ENCODE data around the gene MAPRE3.

The MAPRE3 gene

DNA sequence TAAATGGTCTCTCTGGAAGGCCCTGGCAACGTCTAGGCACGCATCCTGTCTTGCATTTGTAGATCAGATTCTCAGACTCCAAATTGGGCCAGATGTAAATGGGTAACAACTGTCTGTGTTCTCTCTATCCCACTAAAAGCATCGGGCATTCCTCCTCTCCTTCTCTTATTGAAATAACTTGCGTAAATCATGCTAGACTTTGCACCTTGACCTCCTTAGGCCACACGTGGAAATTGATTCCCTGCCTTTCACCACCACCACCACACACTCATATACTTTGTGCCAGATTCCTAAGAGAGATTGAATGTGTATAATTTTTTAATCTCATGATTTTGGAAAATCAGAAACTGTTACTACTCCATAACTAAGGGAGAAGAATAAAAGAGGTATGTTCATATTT lies 21.3 kb downstream of the MAPRE3 start:
- no peaks in the 10 kb centered on the region for H3K4me1 ChIP-seq (ENCODE audit: control insufficient read depth, low read depth, low read length)
- no peak overlapping the region for H3K9ac ChIP-seq (ENCODE audit: low read length)
- no peaks in the 10 kb centered on the region for H3K9me3 ChIP-seq (ENCODE audit: control insufficient read depth, low read depth, low read length)
- no peak overlapping the region for H3K4me3 ChIP-seq (ENCODE audit: low read length)
- no peaks in the 10 kb centered on the region for H3K36me3 ChIP-seq (ENCODE audit: control insufficient read depth, low read depth, low read length)
- no peak overlapping the region for H3K27ac ChIP-seq (ENCODE audit: low read length)
- H3K27me3 ChIP-seq (ENCODE audit: control insufficient read depth, insufficient read depth, low read length) = no peaks in the 10 kb centered on the region

DNA sequence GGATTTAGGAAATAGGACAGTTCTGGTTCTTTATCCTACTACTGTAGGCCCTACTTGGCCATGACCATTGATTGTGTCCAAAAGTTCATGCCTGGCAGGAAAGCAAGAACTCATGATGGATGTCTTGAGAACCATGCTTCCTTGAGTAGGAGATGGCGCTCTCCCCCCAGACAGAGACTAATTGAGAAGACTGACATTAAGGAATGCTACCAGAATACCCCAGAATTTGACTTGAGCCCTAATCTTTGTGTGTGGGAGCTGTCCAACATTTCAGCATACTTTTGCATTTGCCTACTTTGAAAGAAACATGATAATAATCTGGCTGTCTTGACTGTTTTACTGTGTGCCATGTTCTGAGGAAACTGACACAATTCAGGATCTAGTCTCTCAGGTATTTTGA lies 23.3 kb downstream of the MAPRE3 start:
- Histone ChIP-seq H3K27me3 (ENCODE audit: control insufficient read depth, insufficient read depth, low read length) (no peaks in the 10 kb centered on the region), H3K9ac (ENCODE audit: low read length) (no peak overlapping the region), H3K4me3 (ENCODE audit: low read length) (no peak overlapping the region), H3K36me3 (ENCODE audit: control insufficient read depth, low read depth, low read length) (no peaks in the 10 kb centered on the region), H3K9me3 (ENCODE audit: control insufficient read depth, low read depth, low read length) (no peaks in the 10 kb centered on the region), H3K4me1 (ENCODE audit: control insufficient read depth, low read depth, low read length) (no peaks in the 10 kb centered on the region), H3K27ac (ENCODE audit: low read length) (no peak overlapping the region)

DNA sequence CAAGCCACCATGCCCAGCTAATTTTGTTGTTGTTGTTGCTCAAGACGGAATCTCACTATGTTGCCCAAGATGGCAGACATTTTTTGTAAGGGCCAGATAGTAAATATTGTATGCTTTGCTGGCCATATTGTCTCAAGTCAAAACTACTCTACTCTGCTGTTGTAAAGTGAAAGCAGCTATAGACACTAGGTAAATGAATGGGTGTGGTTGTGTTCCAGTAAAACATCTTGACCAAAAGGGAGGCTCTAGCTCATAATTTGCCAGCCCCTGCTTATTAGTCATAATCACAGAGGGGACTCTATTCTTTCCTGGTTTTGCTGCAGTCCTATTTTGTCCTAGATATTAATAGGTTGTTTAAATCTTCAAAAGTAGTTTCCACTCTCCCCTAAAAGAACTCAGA lies 24.5 kb downstream of the MAPRE3 start:
- Histone ChIP-seq H3K27ac (ENCODE audit: low read length) (no peak overlapping the region), H3K4me1 (ENCODE audit: control insufficient read depth, low read depth, low read length) (no peaks in the 10 kb centered on the region), H3K9me3 (ENCODE audit: control insufficient read depth, low read depth, low read length) (no peaks in the 10 kb centered on the region), H3K36me3 (ENCODE audit: control insufficient read depth, low read depth, low read length) (no peaks in the 10 kb centered on the region), H3K9ac (ENCODE audit: low read length) (no peak overlapping the region), H3K4me3 (ENCODE audit: low read length) (no peak overlapping the region), H3K27me3 (ENCODE audit: control insufficient read depth, insufficient read depth, low read length) (no peaks in the 10 kb centered on the region)

DNA sequence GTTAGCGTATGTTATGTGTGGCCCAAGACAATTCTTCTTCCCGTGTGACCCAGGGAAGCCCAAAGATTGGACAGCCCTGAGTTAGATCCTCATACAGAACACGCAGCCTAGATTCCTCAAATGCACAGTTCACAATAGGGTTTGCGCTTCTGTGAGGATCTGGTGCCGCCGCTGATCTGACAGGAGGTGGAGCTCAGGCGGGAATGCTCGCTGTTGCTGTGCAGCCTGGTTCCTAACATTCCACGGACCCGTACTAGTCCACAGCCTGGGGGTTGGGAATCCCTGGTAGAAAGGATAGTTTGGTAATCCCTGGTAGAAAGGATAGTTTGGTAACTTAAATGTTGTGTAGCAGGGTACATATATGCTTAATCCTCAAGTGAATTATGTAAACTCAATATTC lies 27.0 kb downstream of the MAPRE3 start:
- H3K27me3 ChIP-seq (ENCODE audit: control insufficient read depth, insufficient read depth, low read length) = no peaks in the 10 kb centered on the region
- no peaks in the 10 kb centered on the region for H3K9me3 ChIP-seq (ENCODE audit: control insufficient read depth, low read depth, low read length)
- no peaks in the 10 kb centered on the region for H3K4me1 ChIP-seq (ENCODE audit: control insufficient read depth, low read depth, low read length)
- H3K27ac ChIP-seq (ENCODE audit: low read length) = no peak overlapping the region
- no peaks in the 10 kb centered on the region for H3K36me3 ChIP-seq (ENCODE audit: control insufficient read depth, low read depth, low read length)
- no peak overlapping the region for H3K9ac ChIP-seq (ENCODE audit: low read length)
- no peak overlapping the region for H3K4me3 ChIP-seq (ENCODE audit: low read length)

DNA sequence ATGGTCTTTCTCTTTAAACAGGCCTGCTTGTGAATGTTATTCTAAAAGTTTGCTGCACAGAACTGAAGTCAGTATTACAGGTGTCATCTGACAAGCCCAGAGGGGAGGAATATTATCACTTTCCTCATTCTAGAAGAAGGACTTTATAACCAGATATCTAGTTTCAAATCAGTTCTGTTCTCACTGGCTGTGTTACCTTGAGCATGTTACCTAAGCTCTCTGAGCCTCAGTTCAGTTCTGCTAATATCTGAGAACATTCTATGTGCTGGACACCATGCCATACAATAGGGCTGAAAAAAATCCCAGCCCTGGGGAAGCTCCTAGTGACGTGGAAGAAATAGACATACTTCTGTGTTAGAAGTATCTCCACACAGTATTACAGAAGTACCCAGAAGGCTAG lies 27.9 kb downstream of the MAPRE3 start:
- no peak overlapping the region for H3K9ac ChIP-seq (ENCODE audit: low read length)
- no peaks in the 10 kb centered on the region for H3K27me3 ChIP-seq (ENCODE audit: control insufficient read depth, insufficient read depth, low read length)
- H3K4me3 ChIP-seq (ENCODE audit: low read length) = no peak overlapping the region
- H3K36me3 ChIP-seq (ENCODE audit: control insufficient read depth, low read depth, low read length) = no peaks in the 10 kb centered on the region
- H3K27ac ChIP-seq (ENCODE audit: low read length) = no peak overlapping the region
- H3K4me1 ChIP-seq (ENCODE audit: control insufficient read depth, low read depth, low read length) = no peaks in the 10 kb centered on the region
- no peaks in the 10 kb centered on the region for H3K9me3 ChIP-seq (ENCODE audit: control insufficient read depth, low read depth, low read length)

DNA sequence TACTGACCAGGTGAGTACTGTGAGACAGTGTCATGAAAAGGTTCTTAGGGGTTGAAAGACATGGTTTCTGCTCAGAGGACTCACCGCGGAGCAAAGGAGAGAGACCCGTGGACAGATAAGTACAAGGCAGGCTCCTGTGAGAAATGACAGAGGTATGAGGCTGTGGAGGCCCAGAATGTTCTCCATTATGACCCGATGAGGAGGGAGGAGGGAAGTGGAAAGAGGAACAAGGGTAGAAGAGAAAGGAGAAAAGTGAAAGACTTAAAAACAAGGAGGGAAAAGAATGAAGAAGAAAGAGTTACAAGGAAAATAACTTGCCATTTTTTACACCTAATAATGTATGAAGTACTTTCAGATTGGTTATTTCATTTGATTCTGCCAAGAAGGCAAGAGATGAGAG lies 29.8 kb downstream of the MAPRE3 start:
- H3K36me3 ChIP-seq (ENCODE audit: control insufficient read depth, low read depth, low read length) = no peaks in the 10 kb centered on the region
- no peaks in the 10 kb centered on the region for H3K9me3 ChIP-seq (ENCODE audit: control insufficient read depth, low read depth, low read length)
- no peaks in the 10 kb centered on the region for H3K4me1 ChIP-seq (ENCODE audit: control insufficient read depth, low read depth, low read length)
- no peak overlapping the region for H3K27ac ChIP-seq (ENCODE audit: low read length)
- no peaks in the 10 kb centered on the region for H3K27me3 ChIP-seq (ENCODE audit: control insufficient read depth, insufficient read depth, low read length)
- H3K4me3 ChIP-seq (ENCODE audit: low read length) = no peak overlapping the region
- no peak overlapping the region for H3K9ac ChIP-seq (ENCODE audit: low read length)

DNA sequence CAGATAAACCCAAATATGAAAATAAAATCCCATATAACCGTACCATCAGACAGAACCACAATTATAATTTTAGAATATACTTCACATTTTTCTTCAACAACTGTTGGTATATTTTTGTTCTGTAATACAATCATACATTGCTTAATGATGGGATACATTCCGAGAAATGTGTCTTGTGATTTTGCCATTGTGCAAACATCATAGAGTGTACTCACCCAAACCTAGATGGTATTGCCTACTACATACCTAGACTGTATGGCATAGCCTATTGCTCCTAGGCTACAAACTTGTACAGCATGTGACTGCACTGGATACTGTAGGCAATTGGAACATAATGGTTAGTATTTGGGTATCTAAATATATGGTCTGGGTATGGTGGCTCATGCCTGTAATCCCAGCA lies 30.6 kb downstream of the MAPRE3 start:
- no peaks in the 10 kb centered on the region for H3K9me3 ChIP-seq (ENCODE audit: control insufficient read depth, low read depth, low read length)
- no peak overlapping the region for H3K27ac ChIP-seq (ENCODE audit: low read length)
- no peaks in the 10 kb centered on the region for H3K27me3 ChIP-seq (ENCODE audit: control insufficient read depth, insufficient read depth, low read length)
- no peak overlapping the region for H3K4me3 ChIP-seq (ENCODE audit: low read length)
- no peaks in the 10 kb centered on the region for H3K4me1 ChIP-seq (ENCODE audit: control insufficient read depth, low read depth, low read length)
- H3K9ac ChIP-seq (ENCODE audit: low read length) = no peak overlapping the region
- no peaks in the 10 kb centered on the region for H3K36me3 ChIP-seq (ENCODE audit: control insufficient read depth, low read depth, low read length)

DNA sequence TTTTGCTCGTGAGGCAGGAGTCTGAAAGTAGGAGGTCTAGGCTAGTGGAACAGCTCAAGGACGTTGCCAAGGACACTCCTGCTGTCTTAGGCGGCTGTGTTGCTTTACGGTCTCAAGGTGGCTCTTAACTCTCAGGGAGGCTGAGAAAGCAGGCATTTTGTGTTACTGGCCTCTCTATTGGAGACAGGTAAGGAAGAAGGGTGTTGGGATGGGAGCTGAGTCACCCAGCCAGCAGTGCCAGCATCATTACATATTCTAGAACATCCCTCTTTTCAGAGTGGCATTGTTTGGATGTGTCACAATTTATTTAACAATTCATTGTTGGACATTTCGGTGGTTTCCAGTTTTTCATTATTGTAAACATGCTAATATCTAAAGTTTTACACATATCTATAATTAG lies 31.5 kb downstream of the MAPRE3 start:
- Histone ChIP-seq H3K36me3 (ENCODE audit: control insufficient read depth, low read depth, low read length) (no peaks in the 10 kb centered on the region), H3K4me1 (ENCODE audit: control insufficient read depth, low read depth, low read length) (no peaks in the 10 kb centered on the region), H3K9me3 (ENCODE audit: control insufficient read depth, low read depth, low read length) (no peaks in the 10 kb centered on the region), H3K27me3 (ENCODE audit: control insufficient read depth, insufficient read depth, low read length) (no peaks in the 10 kb centered on the region), H3K4me3 (ENCODE audit: low read length) (no peak overlapping the region), H3K9ac (ENCODE audit: low read length) (no peak overlapping the region), H3K27ac (ENCODE audit: low read length) (no peak overlapping the region)

DNA sequence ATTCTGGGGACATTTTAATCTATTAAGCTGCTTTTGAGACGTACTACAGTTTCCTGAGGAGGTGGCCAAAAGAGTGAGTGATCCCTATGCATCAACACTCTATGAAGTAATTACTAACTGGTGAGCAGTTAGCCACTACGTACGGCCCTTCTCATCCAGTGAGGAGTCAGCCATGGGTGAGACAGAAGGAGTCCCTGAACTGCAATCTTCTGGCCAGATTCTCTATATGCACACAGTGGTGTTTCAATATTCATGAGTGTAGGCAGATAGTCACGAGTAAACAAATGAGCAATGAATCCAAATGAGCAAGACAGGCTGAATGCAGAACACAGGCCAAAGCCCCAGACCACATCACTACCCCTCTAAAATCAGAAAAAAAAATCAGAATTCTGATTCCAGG lies 32.6 kb downstream of the MAPRE3 start:
- no peak overlapping the region for H3K4me3 ChIP-seq (ENCODE audit: low read length)
- H3K9me3 ChIP-seq (ENCODE audit: control insufficient read depth, low read depth, low read length) = no peaks in the 10 kb centered on the region
- H3K4me1 ChIP-seq (ENCODE audit: control insufficient read depth, low read depth, low read length) = no peaks in the 10 kb centered on the region

DNA sequence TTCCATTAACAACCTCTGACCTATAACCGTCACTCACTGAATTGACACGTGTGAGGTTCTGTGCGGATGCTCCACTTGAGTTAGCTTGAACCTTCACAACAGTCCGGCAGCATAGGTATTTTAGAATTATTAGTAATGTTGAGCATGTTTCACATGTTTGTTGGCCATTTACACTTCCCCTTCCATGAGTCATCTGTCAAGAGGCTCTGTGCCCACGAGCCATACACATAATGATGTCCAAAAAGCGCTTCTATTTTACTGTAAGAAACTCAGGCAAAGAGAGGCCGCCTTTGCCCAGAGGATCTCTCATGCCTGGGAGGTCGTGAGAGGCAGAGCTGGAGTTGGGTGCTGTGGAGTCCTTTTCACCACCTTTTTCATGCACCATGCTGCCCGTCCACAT lies 33.4 kb downstream of the MAPRE3 start:
- Histone ChIP-seq H3K9me3 (ENCODE audit: control insufficient read depth, low read depth, low read length) (no peaks in the 10 kb centered on the region), H3K9ac (ENCODE audit: low read length) (no peak overlapping the region), H3K27ac (ENCODE audit: low read length) (no peak overlapping the region), H3K4me1 (ENCODE audit: control insufficient read depth, low read depth, low read length) (no peaks in the 10 kb centered on the region), H3K4me3 (ENCODE audit: low read length) (no peak overlapping the region), H3K36me3 (ENCODE audit: control insufficient read depth, low read depth, low read length) (no peaks in the 10 kb centered on the region), H3K27me3 (ENCODE audit: control insufficient read depth, insufficient read depth, low read length) (no peaks in the 10 kb centered on the region)

More for the DNA sequence above, 32.6 kb downstream of the MAPRE3 start:
- no peak overlapping the region for H3K9ac ChIP-seq (ENCODE audit: low read length)
- no peaks in the 10 kb centered on the region for H3K36me3 ChIP-seq (ENCODE audit: control insufficient read depth, low read depth, low read length)
- H3K27ac ChIP-seq (ENCODE audit: low read length) = no peak overlapping the region
- no peaks in the 10 kb centered on the region for H3K27me3 ChIP-seq (ENCODE audit: control insufficient read depth, insufficient read depth, low read length)

DNA sequence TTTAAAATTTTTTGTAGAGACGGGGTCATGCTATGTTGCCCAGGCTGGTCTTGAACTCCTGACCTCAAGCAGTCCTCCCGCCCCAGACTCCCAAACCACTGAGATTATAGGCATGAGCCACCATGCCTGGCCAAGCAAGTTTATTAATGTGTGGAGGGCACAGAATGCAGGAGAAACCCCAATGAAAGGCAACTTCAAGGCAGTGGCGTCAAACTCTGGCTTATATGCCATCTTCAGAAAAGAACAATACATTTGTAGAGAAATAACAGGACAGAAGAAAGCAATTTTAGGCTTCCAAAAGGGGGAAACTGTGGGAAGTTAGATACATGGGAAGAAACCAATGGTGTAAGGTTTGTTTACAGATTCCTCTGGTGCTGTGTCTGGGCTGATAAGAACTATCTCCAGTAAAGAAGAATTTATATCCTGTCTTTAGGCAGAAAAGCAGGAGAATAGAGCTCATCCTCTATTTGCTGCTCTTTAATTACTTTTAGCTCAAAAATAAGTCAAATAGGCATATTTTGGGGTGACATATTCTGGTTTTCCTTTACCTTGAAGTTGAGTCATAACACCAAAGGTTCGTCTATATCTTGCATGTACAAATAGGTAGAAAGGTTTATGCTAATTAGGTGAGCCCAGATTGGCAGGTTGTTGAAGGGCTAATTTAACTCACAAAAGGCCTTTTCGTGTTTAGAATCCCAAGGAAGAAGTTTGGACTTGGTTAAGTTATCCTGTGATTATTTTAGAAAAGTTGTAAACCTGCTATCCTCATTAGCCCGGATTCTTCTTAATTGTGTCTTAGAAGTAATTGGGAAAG lies 36.4 kb downstream of the MAPRE3 start:
- no peaks in the 10 kb centered on the region for H3K4me1 ChIP-seq (ENCODE audit: control insufficient read depth, low read depth, low read length)
- no peak overlapping the region for H3K4me3 ChIP-seq (ENCODE audit: low read length)

More for the DNA sequence above, 36.4 kb downstream of the MAPRE3 start:
- Histone ChIP-seq H3K27ac (ENCODE audit: low read length) (no peak overlapping the region), H3K9me3 (ENCODE audit: control insufficient read depth, low read depth, low read length) (no peaks in the 10 kb centered on the region), H3K27me3 (ENCODE audit: control insufficient read depth, insufficient read depth, low read length) (no peaks in the 10 kb centered on the region), H3K36me3 (ENCODE audit: control insufficient read depth, low read depth, low read length) (no peaks in the 10 kb centered on the region), H3K9ac (ENCODE audit: low read length) (no peak overlapping the region)

Data from iPS-18a (cell line).